ENCODE results near the gene AURKA.
"Not testable (repeated sequence)": the region's sequence is repeated elsewhere in the genome, so short reads cannot be mapped to it uniquely, and the experiment has no call there.

Gene AURKA

DNA sequence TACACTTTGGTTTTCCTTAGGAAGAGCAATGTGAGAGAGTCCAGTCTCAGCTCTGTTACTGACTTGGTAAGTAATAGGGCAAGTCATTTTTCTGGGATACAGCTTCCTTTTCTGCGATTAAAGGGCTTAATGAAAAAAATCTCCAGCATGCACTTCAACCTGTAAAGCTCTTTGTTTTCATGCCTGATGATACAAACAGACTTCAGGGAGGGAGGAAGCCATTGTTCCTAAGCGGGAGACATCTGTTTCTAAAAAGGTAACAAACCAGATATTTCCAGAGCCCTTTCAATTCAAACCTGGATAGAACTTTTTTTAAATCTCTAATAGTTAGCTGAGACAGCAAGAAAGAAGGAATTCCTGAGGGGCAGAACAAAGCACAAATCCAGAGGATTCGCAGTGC is 14.9 kb upstream of the AURKA start:
- H4K20me1 ChIP-seq (ENCODE audit: insufficient read depth, low read length, poor library complexity, severe bottlenecking), result peaks cover 12% of the 10 kb centered on the region

DNA sequence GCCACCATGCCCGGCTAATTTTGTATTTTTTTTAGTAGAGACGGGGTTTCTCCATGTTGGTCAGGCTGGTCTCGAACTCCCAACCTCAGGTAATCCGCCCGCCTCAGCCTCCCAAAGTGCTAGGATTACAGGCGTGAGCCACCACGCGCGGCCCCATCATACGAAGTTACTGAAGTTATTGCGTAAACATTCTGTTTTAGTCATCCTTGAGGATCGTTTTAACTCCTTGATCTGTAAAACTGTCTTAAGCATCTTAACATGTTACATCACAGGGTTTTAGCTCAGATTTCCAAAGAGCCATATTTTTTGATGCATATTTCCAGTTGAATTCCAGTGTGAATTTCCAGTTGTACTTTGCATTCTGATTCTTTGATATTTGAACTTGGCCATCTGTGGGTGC is 13.3 kb upstream of the AURKA start:
- not testable (repeated sequence) for H3K4me3 ChIP-seq (ENCODE audit: low read length, poor library complexity, severe bottlenecking); H3K9me3 ChIP-seq (ENCODE audit: insufficient read depth, low read depth, low read length); H2AFZ ChIP-seq (ENCODE audit: low read length); H3K27me3 ChIP-seq (ENCODE audit: insufficient read depth, low read length, poor library complexity, severe bottlenecking); H3F3A ChIP-seq (ENCODE audit: low read depth); H3K9ac ChIP-seq (ENCODE audit: low read depth, low read length, poor library complexity, severe bottlenecking); H3K9me2 ChIP-seq (replicated peaks; ENCODE audit: low read depth, low read length); H3K4me1 ChIP-seq (ENCODE audit: insufficient read depth, low read length, poor library complexity, severe bottlenecking)
- Histone ChIP-seq H3K4me2 (ENCODE audit: low read depth, low read length, poor library complexity, severe bottlenecking) (peak overlapping the region; percentile 13), H3K79me2 (ENCODE audit: insufficient read depth, low read length) (peaks cover 52% of the 10 kb centered on the region), H4K20me1 (ENCODE audit: insufficient read depth, low read length, poor library complexity, severe bottlenecking) (peaks cover 23% of the 10 kb centered on the region), H3K36me3 (ENCODE audit: insufficient read depth, low read length) (peaks cover 58% of the 10 kb centered on the region)

More for the DNA sequence above, 14.9 kb upstream of the AURKA start:
- peaks cover 5% of the 10 kb centered on the region for H3K4me1 ChIP-seq (ENCODE audit: insufficient read depth, low read length, poor library complexity, severe bottlenecking)
- H3K4me2 ChIP-seq (ENCODE audit: low read depth, low read length, poor library complexity, severe bottlenecking), result no peak overlapping the region
- no peaks in the 10 kb centered on the region for H3K27me3 ChIP-seq (ENCODE audit: insufficient read depth, low read length, poor library complexity, severe bottlenecking)
- no peak overlapping the region for H2AFZ ChIP-seq (ENCODE audit: low read length)
- no peaks in the 10 kb centered on the region for H3F3A ChIP-seq (ENCODE audit: low read depth)
- no peaks in the 10 kb centered on the region for H3K9me3 ChIP-seq (ENCODE audit: insufficient read depth, low read depth, low read length)
- no peak overlapping the region for H3K4me3 ChIP-seq (ENCODE audit: low read length, poor library complexity, severe bottlenecking)
- H3K9ac ChIP-seq (ENCODE audit: low read depth, low read length, poor library complexity, severe bottlenecking), result no peak overlapping the region
- peaks cover 49% of the 10 kb centered on the region for H3K36me3 ChIP-seq (ENCODE audit: insufficient read depth, low read length)
- TF ChIP-seq, protein P1, sequence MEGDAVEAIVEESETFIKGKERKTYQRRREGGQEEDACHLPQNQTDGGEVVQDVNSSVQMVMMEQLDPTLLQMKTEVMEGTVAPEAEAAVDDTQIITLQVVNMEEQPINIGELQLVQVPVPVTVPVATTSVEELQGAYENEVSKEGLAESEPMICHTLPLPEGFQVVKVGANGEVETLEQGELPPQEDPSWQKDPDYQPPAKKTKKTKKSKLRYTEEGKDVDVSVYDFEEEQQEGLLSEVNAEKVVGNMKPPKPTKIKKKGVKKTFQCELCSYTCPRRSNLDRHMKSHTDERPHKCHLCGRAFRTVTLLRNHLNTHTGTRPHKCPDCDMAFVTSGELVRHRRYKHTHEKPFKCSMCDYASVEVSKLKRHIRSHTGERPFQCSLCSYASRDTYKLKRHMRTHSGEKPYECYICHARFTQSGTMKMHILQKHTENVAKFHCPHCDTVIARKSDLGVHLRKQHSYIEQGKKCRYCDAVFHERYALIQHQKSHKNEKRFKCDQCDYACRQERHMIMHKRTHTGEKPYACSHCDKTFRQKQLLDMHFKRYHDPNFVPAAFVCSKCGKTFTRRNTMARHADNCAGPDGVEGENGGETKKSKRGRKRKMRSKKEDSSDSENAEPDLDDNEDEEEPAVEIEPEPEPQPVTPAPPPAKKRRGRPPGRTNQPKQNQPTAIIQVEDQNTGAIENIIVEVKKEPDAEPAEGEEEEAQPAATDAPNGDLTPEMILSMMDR (conservative IDR thresholded peaks at IDR 0.05; ENCODE audit: low read length), result no peak
- TF ChIP-seq EZH2phosphoT487 (IDR thresholded peaks at IDR 0.05; ENCODE audit: borderline replicate concordance), result no peak
- H3K9me2 ChIP-seq (replicated peaks; ENCODE audit: low read depth, low read length), result no peaks in the 10 kb centered on the region
- H3K79me2 ChIP-seq (ENCODE audit: insufficient read depth, low read length), result peaks cover 37% of the 10 kb centered on the region

DNA sequence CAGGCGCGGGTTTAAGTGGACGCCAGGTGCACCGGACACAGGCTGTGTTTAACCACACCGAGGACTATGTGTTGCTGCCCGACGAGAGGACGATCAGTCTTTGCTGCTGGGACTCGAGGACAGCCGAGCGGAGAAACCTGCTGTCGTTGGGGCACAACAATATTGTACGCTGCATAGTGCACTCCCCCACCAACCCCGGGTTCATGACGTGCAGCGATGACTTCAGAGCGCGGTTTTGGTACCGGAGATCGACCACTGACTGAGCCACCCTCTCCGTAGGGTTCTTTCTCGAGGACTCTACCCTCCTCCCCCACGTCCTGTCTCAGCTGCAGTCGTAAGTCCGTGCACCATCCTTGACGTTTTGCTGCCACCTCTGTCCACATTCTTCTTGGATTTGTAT is 11.4 kb upstream of the AURKA start:
- Histone ChIP-seq H3K9me3 (ENCODE audit: insufficient read depth, low read depth, low read length) (no peaks in the 10 kb centered on the region), H3K4me3 (ENCODE audit: low read length, poor library complexity, severe bottlenecking) (no peak overlapping the region), H3K9ac (ENCODE audit: low read depth, low read length, poor library complexity, severe bottlenecking) (no peak overlapping the region), H3K4me1 (ENCODE audit: insufficient read depth, low read length, poor library complexity, severe bottlenecking) (peaks cover 11% of the 10 kb centered on the region), H3K27me3 (ENCODE audit: insufficient read depth, low read length, poor library complexity, severe bottlenecking) (no peaks in the 10 kb centered on the region), H3K4me2 (ENCODE audit: low read depth, low read length, poor library complexity, severe bottlenecking) (no peak overlapping the region), H4K20me1 (ENCODE audit: insufficient read depth, low read length, poor library complexity, severe bottlenecking) (peaks cover 36% of the 10 kb centered on the region), H3K36me3 (ENCODE audit: insufficient read depth, low read length) (peaks cover 69% of the 10 kb centered on the region), H3F3A (ENCODE audit: low read depth) (no peaks in the 10 kb centered on the region), H2AFZ (ENCODE audit: low read length) (no peak overlapping the region), H3K79me2 (ENCODE audit: insufficient read depth, low read length) (peaks cover 55% of the 10 kb centered on the region), H3K9me2 (replicated peaks; ENCODE audit: low read depth, low read length) (no peaks in the 10 kb centered on the region)
- no peak for TF ChIP-seq EZH2phosphoT487 (IDR thresholded peaks at IDR 0.05; ENCODE audit: borderline replicate concordance)
- TF ChIP-seq, protein P1 (conservative IDR thresholded peaks at IDR 0.05; ENCODE audit: low read length), result no peak

DNA sequence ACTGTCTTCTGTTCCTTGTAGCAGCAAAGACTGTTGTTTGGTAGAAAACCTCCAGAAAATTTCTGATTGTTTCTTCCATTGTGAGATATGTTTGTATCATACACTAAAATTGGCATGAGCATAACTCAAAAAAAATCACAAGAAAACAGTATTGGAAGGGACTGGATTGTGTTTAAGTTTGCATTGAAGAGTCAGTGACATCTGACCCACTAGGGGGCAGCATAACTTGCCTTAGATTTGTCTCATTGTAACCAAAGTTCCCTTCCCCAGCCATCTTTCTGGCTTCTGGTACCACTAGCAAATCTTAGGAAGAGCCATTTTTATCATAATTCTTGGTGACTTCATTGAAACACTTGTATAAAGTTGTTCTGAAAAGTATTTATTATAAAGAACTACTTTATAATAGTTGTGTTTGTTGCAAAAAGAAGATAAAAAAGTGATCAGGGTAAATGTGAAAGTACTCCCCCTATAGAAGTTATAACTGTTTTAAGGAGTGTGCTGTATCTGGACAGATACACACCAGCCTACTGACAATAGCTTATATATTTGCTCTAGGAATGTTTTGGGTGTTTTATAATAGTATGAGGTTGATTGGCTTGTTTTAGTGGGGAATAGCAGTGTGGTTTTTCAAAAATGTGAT is 8.1 kb upstream of the AURKA start:
- H3K4me3 ChIP-seq (ENCODE audit: low read length, poor library complexity, severe bottlenecking), result peak overlapping the region; percentile 55
- no peaks in the 10 kb centered on the region for H3K9me3 ChIP-seq (ENCODE audit: insufficient read depth, low read depth, low read length)
- TF ChIP-seq, protein P1 (conservative IDR thresholded peaks at IDR 0.05; ENCODE audit: low read length), result peak; percentile 92
- TF ChIP-seq EZH2phosphoT487 (IDR thresholded peaks at IDR 0.05; ENCODE audit: borderline replicate concordance), result no peak
- H3K4me2 ChIP-seq (ENCODE audit: low read depth, low read length, poor library complexity, severe bottlenecking), result peak overlapping the region; percentile 64
- peak overlapping the region; percentile 19 for H3K9ac ChIP-seq (ENCODE audit: low read depth, low read length, poor library complexity, severe bottlenecking)
- H3K36me3 ChIP-seq (ENCODE audit: insufficient read depth, low read length), result peaks cover 78% of the 10 kb centered on the region
- no peaks in the 10 kb centered on the region for H3K9me2 ChIP-seq (replicated peaks; ENCODE audit: low read depth, low read length)
- H2AFZ ChIP-seq (ENCODE audit: low read length), result no peak overlapping the region
- no peaks in the 10 kb centered on the region for H3F3A ChIP-seq (ENCODE audit: low read depth)
- H3K27me3 ChIP-seq (ENCODE audit: insufficient read depth, low read length, poor library complexity, severe bottlenecking), result no peaks in the 10 kb centered on the region
- peaks cover 41% of the 10 kb centered on the region for H4K20me1 ChIP-seq (ENCODE audit: insufficient read depth, low read length, poor library complexity, severe bottlenecking)
- H3K79me2 ChIP-seq (ENCODE audit: insufficient read depth, low read length), result peaks cover 63% of the 10 kb centered on the region
- H3K4me1 ChIP-seq (ENCODE audit: insufficient read depth, low read length, poor library complexity, severe bottlenecking), result peaks cover 16% of the 10 kb centered on the region

All from Loucy (cell line).